Lung (tissue), 12 donors: Measurements from ENCODE around the gene PTPRN2. TPM values are rescaled to one million over a fixed set of nuclear protein-coding genes. Genes with fewer than 3 reads are reported as not detected.

ENCODE experiments used
- ATAC-seq: fragments of 200-7000 bp; cut with Tn5 transposase; one replicate; pipeline ENCODE4 v1.9.1; 2020; ENCODE audit warnings: moderate number of reproducible peaks; ENCODE audit not compliant: insufficient read depth, low FRiP score
- DNase-seq, 3 donors: peaks; one replicate each; pipeline ENCODE4 v3.0.0-alpha.2; 2013 to 2017
- H3K27ac ChIP-seq, 2 donors: one replicate each; pipeline ENCODE4 v1.5.1; 2013; ENCODE audit warnings: mild to moderate bottlenecking in 2 of 2, moderate library complexity in 2 of 2, control low read depth in 1 of 2, inconsistent platforms in 1 of 2, low read depth in 1 of 2, low read length in 1 of 2
- H3K27me3 ChIP-seq, 3 donors: one replicate each; pipeline ENCODE4 v1.5.1; 2013; ENCODE audit warnings: low read length in 2 of 3; ENCODE audit not compliant: control insufficient read depth in 3 of 3, insufficient read depth in 3 of 3
- H3K36me3 ChIP-seq, 4 donors: one replicate each; pipeline ENCODE4 v1.5.1; 2013; ENCODE audit warnings: low read length in 4 of 4, mild to moderate bottlenecking in 1 of 4, moderate library complexity in 1 of 4; ENCODE audit not compliant: control insufficient read depth in 4 of 4, insufficient read depth in 4 of 4
- H3K4me1 ChIP-seq, 5 donors: one replicate each; pipeline ENCODE4 v1.5.1; 2013; ENCODE audit warnings: low read length in 5 of 5, mild to moderate bottlenecking in 2 of 5, moderate library complexity in 1 of 5; ENCODE audit not compliant: control insufficient read depth in 5 of 5, insufficient read depth in 5 of 5
- H3K4me3 ChIP-seq: one replicate; pipeline ENCODE4 v1.5.1; 2013; ENCODE audit warnings: mild to moderate bottlenecking, control low read depth, moderate library complexity
- H3K9ac ChIP-seq, 2 donors: one replicate each; pipeline ENCODE4 v1.5.1; 2013; ENCODE audit warnings: low read length in 2 of 2, control low read depth in 1 of 2; ENCODE audit not compliant: insufficient read depth in 1 of 2
- H3K9me3 ChIP-seq, 4 donors: one replicate each; pipeline ENCODE4 v1.5.1; 2013; ENCODE audit warnings: low read length in 3 of 4, mild to moderate bottlenecking in 1 of 4, moderate library complexity in 1 of 4; ENCODE audit not compliant: control insufficient read depth in 4 of 4, insufficient read depth in 3 of 4
- CTCF ChIP-seq: IDR thresholded peaks from 2 replicates; pipeline ENCODE4 v1.5.1; 2012; ENCODE audit warnings: mild to moderate bottlenecking; ENCODE audit errors: control extremely low read depth, extremely low read depth
- WGBS, 2 donors: extraction: QIAGEN DNeasy Blood & Tissue Kit; methylation state at CpG; one replicate each; pipeline ENCODE4 v1.1.7; 2013; 5-methylcytosine and 5-hydroxymethylcytosine counted together
- polyA plus RNA-seq, 2 donors: library from polyadenylated mRNA; stranded (reverse); fragments of 200-250 nt; gene quantifications; one replicate each; pipeline ENCODE4 v1.2.1, GENCODE V29; 2013
- total RNA-seq, 2 donors: library from RNA; depleted of rRNA in 1 of 2; stranded (reverse); fragments of >200 nt in 1 of 2; gene quantifications; one replicate each; pipeline ENCODE4 v1.2.1, GENCODE V29; 2014 to 2021
- donor health status: control.
- donor health status: control.
- donor health status: Bipolar disorder and iron deficiency.
- donor health status: healthy.
- donor health status: DM: yes; HTN: yes; CAD: no.

PTPRN2 gene
- total and polyA plus RNA-seq, 4 donors = 2.1 to 7.4 (median 4.4) TPM

GRCh38 chr7:157496416-157497275 lies 1091.0 kb downstream of the PTPRN2 start:
- Histone ChIP-seq H3K27ac (no peak overlapping the region), H3K27me3 (no peaks in the 10 kb centered on the region), H3K9ac (no peak overlapping the region), H3K4me3 (no peak overlapping the region), H3K36me3 (no peaks in the 10 kb centered on the region), H3K9me3 (peaks cover 0 to 6% (median 0%) of the 10 kb centered on the region in 4 donors), H3K4me1 (no peaks in the 10 kb centered on the region)
- no peak for TF ChIP-seq CTCF
- WGBS, 2 donors = 75 to 83% methylated on average over 31 of the region's 31 CpGs
- DNase-seq (no peak), ATAC-seq (no peak)

DNA sequence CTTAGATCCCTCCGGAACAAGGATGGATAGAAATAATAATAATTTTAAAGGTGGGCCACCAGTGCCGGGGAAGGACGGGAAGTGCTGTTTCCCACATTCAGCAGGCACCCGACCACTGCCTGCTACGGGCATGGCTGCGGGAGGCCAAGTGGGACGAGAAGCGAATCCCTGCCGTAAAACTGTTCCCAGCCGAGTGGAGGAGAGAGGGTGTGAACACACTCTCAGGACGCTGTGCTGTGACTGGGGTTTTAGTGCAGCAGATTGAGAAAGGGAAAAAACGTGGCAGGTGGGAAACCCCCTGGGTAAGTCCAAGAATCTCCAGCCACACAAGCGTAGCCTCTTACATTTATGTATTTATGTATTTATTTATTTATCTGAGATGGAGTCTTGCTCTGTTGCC lies 1092.0 kb downstream of the PTPRN2 start:
- Histone ChIP-seq H3K4me3 (no peak overlapping the region), H3K9ac (no peak overlapping the region), H3K27me3 (no peaks in the 10 kb centered on the region), H3K9me3 (peaks cover 0 to 5% (median 2%) of the 10 kb centered on the region in 4 donors), H3K4me1 (no peaks in the 10 kb centered on the region), H3K27ac (no peak overlapping the region), H3K36me3 (no peaks in the 10 kb centered on the region)
- TF ChIP-seq CTCF = no peak
- DNase-seq = no peak
- ATAC-seq = no peak
- 74 to 85% methylated on average over 13 of the region's 13 CpGs for WGBS, 2 donors

DNA sequence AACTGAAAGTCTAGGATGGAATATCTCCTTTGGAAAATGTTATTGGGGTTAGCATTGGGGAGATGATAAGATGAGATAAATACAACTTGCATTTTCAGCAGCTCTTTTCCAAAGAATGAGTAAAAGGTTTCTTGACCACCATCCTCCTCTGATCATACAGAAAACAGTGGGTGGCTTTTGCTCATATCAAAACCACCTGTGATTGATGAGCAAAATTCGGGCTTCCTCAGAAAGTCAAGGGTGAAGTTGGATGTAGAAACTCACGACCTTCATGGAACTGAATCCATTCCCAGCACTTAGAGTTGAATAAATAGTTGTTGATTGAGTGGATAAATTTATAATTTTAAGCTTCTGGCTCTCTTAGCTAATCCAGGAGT lies 1092.5 kb downstream of the PTPRN2 start:
- H3K9me3 ChIP-seq = peaks cover 0 to 5% (median 3%) of the 10 kb centered on the region in 4 donors
- no peak overlapping the region for H3K4me3 ChIP-seq
- no peak for TF ChIP-seq CTCF
- H3K4me1 ChIP-seq = no peaks in the 10 kb centered on the region
- no peaks in the 10 kb centered on the region for H3K36me3 ChIP-seq
- ATAC-seq = no peak
- no peak overlapping the region for H3K9ac ChIP-seq
- WGBS, 2 donors = 50 to 71% methylated on average over 2 of the region's 2 CpGs
- no peak overlapping the region for H3K27ac ChIP-seq
- no peaks in the 10 kb centered on the region for H3K27me3 ChIP-seq
- DNase-seq = no peak
